NT2/D1 (cell line): ENCODE measurements around the gene FOXP1.

Experiments used
- DNase-seq: peaks from one replicate; pipeline ENCODE4 v3.0.0-alpha.2; 2011; ENCODE audit warnings: low read depth, low spot score
- H3K27me3 ChIP-seq: 2 replicates; pipeline ENCODE4 v1.6.0; 2011; ENCODE audit warnings: mild to moderate bottlenecking; ENCODE audit not compliant: insufficient read length, insufficient read depth
- H3K36me3 ChIP-seq: 2 replicates; pipeline ENCODE4 v1.6.1; 2011; ENCODE audit warnings: mild to moderate bottlenecking, low read length, mixed read lengths; ENCODE audit not compliant: insufficient read depth, insufficient read length
- H3K4me1 ChIP-seq: 2 replicates; pipeline ENCODE4 v1.5.1; 2011; ENCODE audit not compliant: insufficient read depth, insufficient read length
- H3K4me3 ChIP-seq: 2 replicates; pipeline ENCODE4 v1.5.1; 2011; ENCODE audit warnings: low read depth; ENCODE audit not compliant: insufficient read length
- H3K9ac ChIP-seq: 2 replicates; pipeline ENCODE4 v1.6.0; 2011; ENCODE audit warnings: low read depth; ENCODE audit not compliant: insufficient read length
- H3K9me3 ChIP-seq: 2 replicates; pipeline ENCODE4 v1.5.1; 2011; ENCODE audit warnings: mild to moderate bottlenecking, low read length; ENCODE audit not compliant: insufficient read depth
- SUZ12 ChIP-seq: IDR thresholded peaks from 2 replicates; pipeline ENCODE4 v1.6.1; 2011; ENCODE audit not compliant: insufficient read length, insufficient read depth; ENCODE audit errors: extremely low read depth
- YY1 ChIP-seq: IDR thresholded peaks from 2 replicates; pipeline ENCODE4 v1.6.1; 2011; ENCODE audit not compliant: insufficient read length, insufficient read depth
- ZNF274 ChIP-seq: IDR thresholded peaks from 2 replicates; pipeline ENCODE4 v1.6.1; 2011; ENCODE audit warnings: mild to moderate bottlenecking, low read depth, low read length

Gene FOXP1

GRCh38 chr3:71454512-71455403 lies 128.8 kb downstream of the FOXP1 start:
- H3K27me3 ChIP-seq = no peaks in the 10 kb centered on the region
- H3K36me3 ChIP-seq = no peaks in the 10 kb centered on the region
- H3K4me3 ChIP-seq = no peak overlapping the region
- no peak for DNase-seq
- H3K4me1 ChIP-seq = no peaks in the 10 kb centered on the region
- no peak overlapping the region for H3K9ac ChIP-seq
- TF ChIP-seq YY1 (no peak), ZNF274 (no peak), SUZ12 (no peak)
- H3K9me3 ChIP-seq = no peaks in the 10 kb centered on the region

- H3K27me3 ChIP-seq = no peaks in the 10 kb centered on the region
Measured at GRCh38 chr3:71453822-71454511, 129.6 kb downstream of the FOXP1 start.

GRCh38 chr3:71453319-71453718 lies 130.2 kb downstream of the FOXP1 start:
- Histone ChIP-seq H3K4me3 (no peak overlapping the region), H3K4me1 (no peaks in the 10 kb centered on the region), H3K27me3 (no peaks in the 10 kb centered on the region), H3K9me3 (no peaks in the 10 kb centered on the region), H3K9ac (no peak overlapping the region), H3K36me3 (no peaks in the 10 kb centered on the region)
- TF ChIP-seq SUZ12 = no peak
- no peak for TF ChIP-seq ZNF274
- TF ChIP-seq YY1 = no peak
- no peak for DNase-seq

More at GRCh38 chr3:71453822-71454511, 129.6 kb downstream of the FOXP1 start:
- Histone ChIP-seq H3K9ac (no peak overlapping the region), H3K4me1 (no peaks in the 10 kb centered on the region), H3K4me3 (no peak overlapping the region), H3K36me3 (no peaks in the 10 kb centered on the region), H3K9me3 (no peaks in the 10 kb centered on the region)
- no peak for DNase-seq
- TF ChIP-seq YY1 = no peak

- Histone ChIP-seq H3K4me1 (no peaks in the 10 kb centered on the region), H3K9ac (no peak overlapping the region)
- TF ChIP-seq ZNF274 = no peak
- TF ChIP-seq YY1 = no peak
- no peak for TF ChIP-seq SUZ12
Measured at GRCh38 chr3:71451812-71452211, 131.7 kb downstream of the FOXP1 start.

GRCh38 chr3:71451060-71451459 lies 132.5 kb downstream of the FOXP1 start:
- Histone ChIP-seq H3K4me1 (no peaks in the 10 kb centered on the region), H3K27me3 (no peaks in the 10 kb centered on the region), H3K9me3 (no peaks in the 10 kb centered on the region), H3K36me3 (no peaks in the 10 kb centered on the region), H3K4me3 (no peak overlapping the region), H3K9ac (no peak overlapping the region)
- TF ChIP-seq YY1 (no peak), ZNF274 (no peak), SUZ12 (no peak)
- DNase-seq = no peak

More at GRCh38 chr3:71451812-71452211, 131.7 kb downstream of the FOXP1 start:
- Histone ChIP-seq H3K9me3 (no peaks in the 10 kb centered on the region), H3K4me3 (no peak overlapping the region), H3K36me3 (no peaks in the 10 kb centered on the region), H3K27me3 (no peaks in the 10 kb centered on the region)
- DNase-seq = no peak

- no peaks in the 10 kb centered on the region for H3K9me3 ChIP-seq
- no peak for DNase-seq
- H3K9ac ChIP-seq = no peak overlapping the region
- TF ChIP-seq SUZ12 = no peak
- no peak for TF ChIP-seq YY1
- no peak for TF ChIP-seq ZNF274
- no peaks in the 10 kb centered on the region for H3K4me1 ChIP-seq
- no peaks in the 10 kb centered on the region for H3K36me3 ChIP-seq
- H3K27me3 ChIP-seq = no peaks in the 10 kb centered on the region
- no peak overlapping the region for H3K4me3 ChIP-seq
Measured at GRCh38 chr3:71450162-71450561, 133.4 kb downstream of the FOXP1 start.

GRCh38 chr3:71447803-71448202 lies 135.7 kb downstream of the FOXP1 start:
- Histone ChIP-seq H3K9me3 (no peaks in the 10 kb centered on the region), H3K4me1 (no peaks in the 10 kb centered on the region), H3K9ac (no peak overlapping the region), H3K27me3 (no peaks in the 10 kb centered on the region), H3K36me3 (no peaks in the 10 kb centered on the region), H3K4me3 (no peak overlapping the region)
- TF ChIP-seq YY1 = no peak
- TF ChIP-seq SUZ12 = no peak
- no peak for TF ChIP-seq ZNF274
- DNase-seq = no peak
